ENCODE data around the gene PSG4. TPM values are rescaled to one million over a fixed set of nuclear protein-coding genes. Genes with fewer than 3 reads are reported as not detected.

PSG4 gene
- total and polyA plus RNA-seq, 2 experiments from 2014 or later = 0.26 TPM; not detected in 1

- peaks cover 91% of the 10 kb centered on the region for H3K9me3 Mint-ChIP-seq
Measured at GRCh38 chr19:43152214-43152613, 53.2 kb downstream of the PSG4 start.

More at GRCh38 chr19:43152214-43152613, 53.2 kb downstream of the PSG4 start:
- Histone ChIP-seq H3K4me1 (ENCODE audit: insufficient read depth) (peaks cover 7% of the 10 kb centered on the region; the same call in 1 of the 2 replicates), H3K79me2 (replicated peaks; ENCODE audit: insufficient read depth) (no peaks in the 10 kb centered on the region), H3K4me3 (no peak overlapping the region), H3F3A (replicated peaks; ENCODE audit: low read depth) (no peaks in the 10 kb centered on the region), H3K36me3 (ENCODE audit: insufficient read depth) (no peaks in the 10 kb centered on the region), H3K27me3 (ENCODE audit: insufficient read depth) (no peaks in the 10 kb centered on the region), H3K4me2 (no peak overlapping the region), H3K9me2 (ENCODE audit: insufficient read depth) (no peaks in the 10 kb centered on the region), H2AFZ (no peak overlapping the region), H4K20me1 (replicated peaks; ENCODE audit: insufficient read depth) (no peaks in the 10 kb centered on the region), H3K27ac (ENCODE audit: low read depth) (no peak overlapping the region)
- Mint-ChIP-seq H3K36me3 (ENCODE audit: low read depth) (peaks cover 28% of the 10 kb centered on the region; the same call in 2 of the 3 replicates), H3K27ac (no peak overlapping the region), H3K27me3 (ENCODE audit: insufficient read depth, low read depth, poor library complexity) (peaks cover 1% of the 10 kb centered on the region), H3K4me3 (no peak overlapping the region), H3K4me1 (no peaks in the 10 kb centered on the region)
- no peak for DNase-seq (ENCODE audit: low spot score)
- ATAC-seq = no peak
- no peak for TF ChIP-seq POLR2AphosphoS5 (IDR thresholded peaks at IDR 0.05; ENCODE audit: low read depth)
- TF ChIP-seq REST (IDR thresholded peaks at IDR 0.05; ENCODE audit: unreplicated experiment) = no peak
- TF ChIP-seq EZH2 (IDR thresholded peaks at IDR 0.05; ENCODE audit: low read depth, unreplicated experiment) = no peak
- TF ChIP-seq ZNF462 (CRISPR knock-in tag; IDR thresholded peaks at IDR 0.05) = no peak
- no peak for TF ChIP-seq CTCF (conservative IDR thresholded peaks at IDR 0.05; ENCODE audit: low read depth in 2 of 2)
- TF ChIP-seq CREB1 (CRISPR knock-in tag; IDR thresholded peaks at IDR 0.05; ENCODE audit: low read depth) = no peak
- TF ChIP-seq NANOG (IDR thresholded peaks at IDR 0.05; ENCODE audit: borderline replicate concordance) = no peak
- no peak for TF ChIP-seq JUNB (IDR thresholded peaks at IDR 0.05; ENCODE audit: unreplicated experiment)
- TF ChIP-seq ETS1 (IDR thresholded peaks at IDR 0.05) = no peak
- no peak for TF ChIP-seq STAT1 (IDR thresholded peaks at IDR 0.05; ENCODE audit: unreplicated experiment)
- no peak for TF ChIP-seq EZH2phosphoT487 (IDR thresholded peaks at IDR 0.05; ENCODE audit: unreplicated experiment)
- no peak for TF ChIP-seq ZNF331 (CRISPR knock-in tag; IDR thresholded peaks at IDR 0.05; ENCODE audit: low read depth)
- no peak for TF ChIP-seq ZNF114 (CRISPR knock-in tag; IDR thresholded peaks at IDR 0.05)

Measured in GM23338 (cell line).